HG02885 (cell line): ENCODE measurements around the gene IGFBP1.

ENCODE experiments used
- ATAC-seq: cut with Tn5 transposase; IDR thresholded peaks from one replicate; pipeline ENCODE4 v1.9.1; 2021; ENCODE audit warnings: mild to moderate bottlenecking; ENCODE audit not compliant: unreplicated experiment, poor library complexity

IGFBP1 gene

GRCh38 chr7:45897042-45897690 lies 8.9 kb downstream of the IGFBP1 start:
- no peak for ATAC-seq

GRCh38 chr7:45898222-45898621 lies 9.9 kb downstream of the IGFBP1 start:
- ATAC-seq = no peak

- no peak for ATAC-seq
These were observed 13.3 kb downstream of the IGFBP1 start for GRCh38 chr7:45901566-45901965.

- no peak for ATAC-seq
These were observed 14.5 kb downstream of the IGFBP1 start for GRCh38 chr7:45902820-45903219.

GRCh38 chr7:45909561-45909960 lies 21.3 kb downstream of the IGFBP1 start:
- no peak for ATAC-seq

GRCh38 chr7:45910855-45911254 lies 22.6 kb downstream of the IGFBP1 start:
- ATAC-seq = no peak

GRCh38 chr7:45911311-45911710 lies 23.0 kb downstream of the IGFBP1 start:
- ATAC-seq = no peak

GRCh38 chr7:45912972-45913371 lies 24.7 kb downstream of the IGFBP1 start:
- no peak for ATAC-seq

- no peak for ATAC-seq
These were observed 26.6 kb downstream of the IGFBP1 start for GRCh38 chr7:45914911-45915310.

GRCh38 chr7:45915606-45916005 lies 27.3 kb downstream of the IGFBP1 start:
- no peak for ATAC-seq

- ATAC-seq = no peak
These were observed 28.8 kb downstream of the IGFBP1 start for GRCh38 chr7:45917064-45917463.

GRCh38 chr7:45917658-45918057 lies 29.4 kb downstream of the IGFBP1 start:
- peak; percentile 81 for ATAC-seq

- ATAC-seq = no peak
These were observed 30.3 kb downstream of the IGFBP1 start for GRCh38 chr7:45918556-45918955.

GRCh38 chr7:45919231-45919784 lies 31.0 kb downstream of the IGFBP1 start:
- no peak for ATAC-seq

GRCh38 chr7:45919993-45920459 lies 31.7 kb downstream of the IGFBP1 start:
- no peak for ATAC-seq

- no peak for ATAC-seq
These were observed 32.5 kb downstream of the IGFBP1 start, which contains the start of gene IGFBP3 for GRCh38 chr7:45920502-45921380. IGFBP3 (minus strand) TSS chr7:45921272; CDS start chr7:45921140, 132 bp downstream.

- no peak for ATAC-seq
These were observed 33.1 kb downstream of the IGFBP1 start for GRCh38 chr7:45921381-45921698.

- no peak for ATAC-seq
These were observed 33.6 kb downstream of the IGFBP1 start for GRCh38 chr7:45921699-45922519.

GRCh38 chr7:45922810-45923209 lies 34.5 kb downstream of the IGFBP1 start:
- peak; percentile 15 for ATAC-seq

GRCh38 chr7:45923290-45923689 lies 35.0 kb downstream of the IGFBP1 start:
- ATAC-seq = peak; percentile 53
